Measurements from ENCODE around the gene ATP11A. TPM values are rescaled to one million over a fixed set of nuclear protein-coding genes. Genes with fewer than 3 reads are reported as not detected.
A peak's percentile ranks its signal among the peaks of the same experiment; 100 is the strongest.

The ATP11A gene
- total RNA-seq, 1 experiment from 2014 or later = 42.5 TPM

- DNase-seq (ENCODE audit: low spot score) = no peak
Measured at GRCh38 chr13:112709825-112710783, 20.3 kb downstream of the ATP11A start.

- DNase-seq (ENCODE audit: low spot score) = no peak
Measured at GRCh38 chr13:112710855-112711527, 21.2 kb downstream of the ATP11A start.

GRCh38 chr13:112711528-112712265 is 21.9 kb downstream of the ATP11A start:
- DNase-seq (ENCODE audit: low spot score) = peak; percentile 97

GRCh38 chr13:112712451-112713207 is 22.8 kb downstream of the ATP11A start:
- no peak for DNase-seq (ENCODE audit: low spot score)

GRCh38 chr13:112713517-112714253 is 23.8 kb downstream of the ATP11A start:
- no peak for DNase-seq (ENCODE audit: low spot score)

GRCh38 chr13:112714376-112715174 is 24.7 kb downstream of the ATP11A start:
- DNase-seq (ENCODE audit: low spot score) = no peak

- DNase-seq (ENCODE audit: low spot score) = no peak
Measured at GRCh38 chr13:112715210-112715609, 25.4 kb downstream of the ATP11A start.

- no peak for DNase-seq (ENCODE audit: low spot score)
Measured at GRCh38 chr13:112715715-112716460, 26.1 kb downstream of the ATP11A start.

GRCh38 chr13:112716461-112716820 is 26.6 kb downstream of the ATP11A start:
- no peak for DNase-seq (ENCODE audit: low spot score)

- DNase-seq (ENCODE audit: low spot score) = no peak
Measured at GRCh38 chr13:112716841-112717520, 27.1 kb downstream of the ATP11A start.

- no peak for DNase-seq (ENCODE audit: low spot score)
Measured at GRCh38 chr13:112718318-112718717, 28.5 kb downstream of the ATP11A start.

GRCh38 chr13:112719016-112719415 is 29.2 kb downstream of the ATP11A start:
- DNase-seq (ENCODE audit: low spot score) = no peak

GRCh38 chr13:112719556-112719955 is 29.7 kb downstream of the ATP11A start:
- DNase-seq (ENCODE audit: low spot score) = no peak

- DNase-seq (ENCODE audit: low spot score) = no peak
Measured at GRCh38 chr13:112720251-112720650, 30.4 kb downstream of the ATP11A start.

GRCh38 chr13:112720814-112721197 is 31.0 kb downstream of the ATP11A start:
- no peak for DNase-seq (ENCODE audit: low spot score)

- peak; percentile 65 for DNase-seq (ENCODE audit: low spot score)
Measured at GRCh38 chr13:112721198-112722104, 31.6 kb downstream of the ATP11A start.
